Activated naive CD4-positive, alpha-beta T cell treated with anti-CD3 and anti-CD28 coated beads for 36 hours (primary cell): ENCODE measurements around the gene PTH2R. TPM values are rescaled to one million over a fixed set of nuclear protein-coding genes. Genes with fewer than 3 reads are reported as not detected.
"Not testable (repeated sequence)": the region's sequence is repeated elsewhere in the genome, so short reads cannot be mapped to it uniquely, and the experiment has no call there.

Experiments
- CTCF ChIA-PET: fragments of 350-600 bp; sonication (Branson Sonifier 250); formaldehyde crosslinking; loops from one replicate; lab custom pipeline; 2021; ENCODE audit warnings: antibody characterized with exemption; lab: Charles Lee
- DNase-seq: peaks from one replicate; pipeline ENCODE4 v3.0.0-alpha.2; 2020
- H3K27ac Mint-ChIP-seq: one replicate; pipeline ENCODE4 v1.8.0; 2021; ENCODE audit warnings: mild to moderate bottlenecking, mixed read lengths
- H3K27me3 Mint-ChIP-seq: one replicate; pipeline ENCODE4 v1.8.0; 2021; ENCODE audit warnings: low read depth, mixed read lengths
- H3K36me3 Mint-ChIP-seq: one replicate; pipeline ENCODE4 v1.8.0; 2021; ENCODE audit warnings: low read depth, mixed read lengths
- H3K4me1 Mint-ChIP-seq: one replicate; pipeline ENCODE4 v1.8.0; 2021; ENCODE audit warnings: low read depth, mixed read lengths
- H3K4me3 Mint-ChIP-seq: one replicate; pipeline ENCODE4 v1.8.0; 2021; ENCODE audit warnings: mild to moderate bottlenecking, moderate library complexity, mixed read lengths
- H3K9me3 Mint-ChIP-seq: one replicate; pipeline ENCODE4 v1.8.0; 2021; ENCODE audit warnings: mixed read lengths
- intact Hi-C: fragments of 100-400 bp; cut with micrococcal nuclease; formaldehyde crosslinking; loops from one replicate; pipeline ENCODE4 v1.15.1; 2023
- total RNA-seq, 2 experiments: library from RNA; stranded (reverse); gene quantifications; one replicate each; pipeline ENCODE4 v1.2.3, GENCODE V29; 2021

The PTH2R gene
- total RNA-seq, 2 experiments from 2014 or later, result not detected

- DNase-seq, result no peak
- CTCF ChIA-PET, result no interaction called here
- Mint-ChIP-seq H3K4me3 (no peak overlapping the region), H3K36me3 (peaks cover under 1% of the 10 kb centered on the region), H3K27ac (no peak overlapping the region), H3K27me3 (peaks cover 9% of the 10 kb centered on the region), H3K9me3 (no peaks in the 10 kb centered on the region), H3K4me1 (no peaks in the 10 kb centered on the region)
- intact Hi-C loops, result loop anchor here (10.0 kb wide), 1 partner anchor 1594 kb away; no protein-coding TSS in a partner anchor
Measured at GRCh38 chr2:208370881-208371633, 35.5 kb upstream of the PTH2R start.

GRCh38 chr2:208371634-208371935 lies 35.0 kb upstream of the PTH2R start:
- no peak for DNase-seq
- Mint-ChIP-seq H3K36me3 (no peaks in the 10 kb centered on the region), H3K27me3 (peaks cover 9% of the 10 kb centered on the region), H3K4me3 (no peak overlapping the region), H3K9me3 (no peaks in the 10 kb centered on the region), H3K4me1 (no peaks in the 10 kb centered on the region), H3K27ac (no peak overlapping the region)
- CTCF ChIA-PET, result no interaction called here
- intact Hi-C loops, result loop anchor here (10.0 kb wide), 1 partner anchor 1593 kb away; no protein-coding TSS in a partner anchor

DNA sequence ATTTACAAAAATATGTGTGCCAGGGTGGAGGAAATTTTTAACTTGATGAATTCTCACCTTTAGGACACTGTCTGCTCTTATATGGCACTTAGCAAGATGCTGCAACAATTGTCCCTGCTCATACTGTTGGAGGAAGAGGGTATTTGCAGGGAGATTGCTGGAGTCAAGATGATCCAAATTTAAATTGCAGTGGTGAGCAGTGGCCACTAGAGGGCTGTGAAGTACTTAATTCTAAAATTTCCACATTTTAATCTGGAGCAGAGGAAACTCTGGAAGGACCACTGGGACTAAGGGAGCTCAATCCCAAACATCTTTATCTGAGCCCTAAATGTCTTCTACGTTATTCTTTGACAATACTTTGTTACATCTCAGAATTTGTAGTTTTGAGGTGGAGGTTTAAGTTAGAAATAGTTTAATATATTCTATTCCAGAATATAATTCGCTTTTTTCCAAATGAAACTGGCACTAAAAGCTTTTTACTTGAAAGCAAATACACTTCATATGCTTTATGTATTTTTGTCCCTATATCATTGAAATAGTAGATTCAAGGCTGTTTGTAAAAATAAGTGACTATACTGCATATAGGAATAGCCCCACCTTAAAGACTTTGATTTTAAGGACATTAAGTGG lies 33.0 kb upstream of the PTH2R start:
- no peaks in the 10 kb centered on the region for H3K9me3 Mint-ChIP-seq
- peak; percentile 45 for DNase-seq
- CTCF ChIA-PET, result interaction anchor here (0.8 to 1.5 kb wide), 8 partner anchors 12 to 1588 kb away, joined by 3 to 4 read pairs (median 3); no protein-coding TSS in a partner anchor

GRCh38 chr2:208375491-208376068 lies 31.0 kb upstream of the PTH2R start:
- intact Hi-C loops, result loop anchor here (10.0 kb wide), 1 partner anchor 1589 kb away; no protein-coding TSS in a partner anchor
- CTCF ChIA-PET, result no interaction called here
- Mint-ChIP-seq H3K4me3 (no peak overlapping the region), H3K4me1 (no peaks in the 10 kb centered on the region), H3K36me3 (no peaks in the 10 kb centered on the region), H3K27me3 (peaks cover 5% of the 10 kb centered on the region), H3K9me3 (no peaks in the 10 kb centered on the region), H3K27ac (no peak overlapping the region)
- DNase-seq, result no peak

More for the DNA sequence above, 33.0 kb upstream of the PTH2R start:
- Mint-ChIP-seq H3K27ac (no peak overlapping the region), H3K27me3 (peaks cover 2% of the 10 kb centered on the region), H3K4me1 (no peaks in the 10 kb centered on the region), H3K36me3 (no peaks in the 10 kb centered on the region), H3K4me3 (no peak overlapping the region)
- intact Hi-C loops, result loop anchor here (1.0 to 10.0 kb wide), 3 partner anchors 198 to 1591 kb away; no protein-coding TSS in a partner anchor

GRCh38 chr2:208377344-208377860 lies 29.2 kb upstream of the PTH2R start:
- H3K9me3 Mint-ChIP-seq, H3K36me3 Mint-ChIP-seq, H3K27me3 Mint-ChIP-seq, H3K4me1 Mint-ChIP-seq, DNase-seq, H3K4me3 Mint-ChIP-seq, H3K27ac Mint-ChIP-seq, CTCF ChIA-PET: not testable (repeated sequence)
- intact Hi-C loops, result loop anchor here (10.0 kb wide), 1 partner anchor 1587 kb away; no protein-coding TSS in a partner anchor

DNA sequence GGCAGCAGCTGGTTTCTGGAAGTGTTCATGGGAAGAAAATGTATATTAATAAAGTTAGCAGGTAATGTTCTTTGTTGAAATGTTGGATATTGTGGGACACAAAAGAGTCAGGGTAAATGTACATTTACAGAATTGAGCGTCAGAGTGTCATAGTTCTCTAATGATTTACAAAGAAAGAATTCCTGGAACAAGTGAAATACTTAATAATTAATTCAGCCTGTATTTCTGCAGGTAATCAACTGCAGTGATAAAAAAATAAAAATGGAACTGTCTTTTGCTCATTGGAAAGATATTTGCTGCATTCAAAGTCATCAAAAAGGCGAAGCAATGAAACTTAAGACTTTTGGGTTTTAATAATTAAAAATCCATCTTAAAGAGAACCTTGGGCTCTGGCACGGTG lies 27.4 kb upstream of the PTH2R start:
- no peaks in the 10 kb centered on the region for H3K4me1 Mint-ChIP-seq
- CTCF ChIA-PET, result no interaction called here

DNA sequence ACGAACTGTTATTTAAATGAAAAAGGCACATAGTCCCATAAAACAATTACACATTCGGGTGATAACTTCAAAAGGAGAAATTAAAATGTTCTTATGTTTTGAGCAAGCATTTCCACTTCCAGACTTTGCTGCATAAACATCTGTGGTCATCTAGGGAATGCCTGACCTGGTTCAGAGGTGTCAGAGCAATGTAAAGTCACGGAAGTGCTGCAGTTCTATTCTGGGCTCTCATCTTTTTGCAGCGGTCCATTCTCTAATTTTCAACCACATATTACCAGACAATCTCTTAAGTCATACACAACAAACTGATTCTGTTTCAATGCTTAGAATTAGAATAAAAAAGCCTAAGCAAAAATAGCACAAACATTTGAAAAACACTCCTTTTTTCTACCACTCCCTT lies 22.0 kb upstream of the PTH2R start:
- DNase-seq, result no peak
- Mint-ChIP-seq H3K4me1 (no peaks in the 10 kb centered on the region), H3K4me3 (no peak overlapping the region), H3K27me3 (peaks cover 19% of the 10 kb centered on the region), H3K9me3 (no peaks in the 10 kb centered on the region), H3K36me3 (no peaks in the 10 kb centered on the region), H3K27ac (no peak overlapping the region)
- intact Hi-C loops, result no loop called here
- CTCF ChIA-PET, result no interaction called here

More for the DNA sequence above, 27.4 kb upstream of the PTH2R start:
- Mint-ChIP-seq H3K27ac (no peak overlapping the region), H3K4me3 (no peak overlapping the region), H3K27me3 (peaks cover 13% of the 10 kb centered on the region), H3K9me3 (no peaks in the 10 kb centered on the region), H3K36me3 (no peaks in the 10 kb centered on the region)
- intact Hi-C loops, result loop anchor here (10.0 kb wide), 1 partner anchor 1586 kb away; no protein-coding TSS in a partner anchor
- DNase-seq, result no peak

DNA sequence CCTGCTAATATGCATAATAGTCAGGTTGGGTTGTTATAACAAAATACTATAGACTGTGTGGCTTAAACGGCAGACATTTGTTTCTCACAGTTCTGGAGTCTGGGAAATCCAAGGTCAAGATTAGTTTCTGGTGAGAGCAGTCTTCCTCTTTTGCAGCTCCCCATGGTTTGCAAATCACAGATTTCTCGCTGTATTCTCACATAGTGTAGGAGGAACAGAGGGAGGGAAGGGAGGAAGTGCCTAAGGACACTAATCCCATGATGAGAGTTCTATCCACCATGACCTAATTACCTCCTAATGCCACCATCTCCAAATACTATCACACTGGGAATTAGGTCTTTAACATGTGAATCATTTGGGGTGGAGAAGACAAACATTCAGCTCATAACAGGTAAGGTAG lies 20.1 kb upstream of the PTH2R start:
- H3K4me1 Mint-ChIP-seq, result no peaks in the 10 kb centered on the region
- DNase-seq, result no peak
- H3K4me3 Mint-ChIP-seq, result no peak overlapping the region
- H3K27me3 Mint-ChIP-seq, result peaks cover 22% of the 10 kb centered on the region
- H3K27ac Mint-ChIP-seq, result no peak overlapping the region
- H3K36me3 Mint-ChIP-seq, result no peaks in the 10 kb centered on the region
- no peaks in the 10 kb centered on the region for H3K9me3 Mint-ChIP-seq
- intact Hi-C loops, result no loop called here
- CTCF ChIA-PET, result no interaction called here

DNA sequence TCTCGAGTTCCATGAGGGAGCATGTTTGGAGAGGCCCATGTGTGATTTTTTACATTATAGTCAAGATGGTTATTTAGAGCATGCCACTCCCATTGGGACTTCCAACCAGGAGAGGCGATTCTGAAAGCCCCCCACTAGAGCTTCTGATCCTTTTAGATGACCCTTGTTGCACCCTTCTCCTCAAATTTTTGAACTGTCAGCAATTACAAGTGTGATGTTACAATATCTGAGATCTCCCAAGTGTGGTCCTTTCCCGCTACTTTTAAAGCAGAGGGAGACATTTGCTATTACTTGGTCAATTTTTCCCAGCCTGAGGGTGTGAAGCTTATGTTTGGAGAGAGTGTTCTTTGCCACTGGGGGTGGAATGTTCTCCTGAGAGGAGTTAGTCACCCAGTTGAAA lies 16.7 kb upstream of the PTH2R start:
- peaks cover 15% of the 10 kb centered on the region for H3K27me3 Mint-ChIP-seq
- no peak overlapping the region for H3K4me3 Mint-ChIP-seq
- no peak overlapping the region for H3K27ac Mint-ChIP-seq
- no peak for DNase-seq
- CTCF ChIA-PET, result interaction anchor here (0.9 kb wide), 1 partner anchor 17 kb away, joined by 3 read pairs; no protein-coding TSS in a partner anchor
- H3K36me3 Mint-ChIP-seq, result no peaks in the 10 kb centered on the region
- intact Hi-C loops, result no loop called here
- peaks cover 15% of the 10 kb centered on the region for H3K9me3 Mint-ChIP-seq
- no peaks in the 10 kb centered on the region for H3K4me1 Mint-ChIP-seq

DNA sequence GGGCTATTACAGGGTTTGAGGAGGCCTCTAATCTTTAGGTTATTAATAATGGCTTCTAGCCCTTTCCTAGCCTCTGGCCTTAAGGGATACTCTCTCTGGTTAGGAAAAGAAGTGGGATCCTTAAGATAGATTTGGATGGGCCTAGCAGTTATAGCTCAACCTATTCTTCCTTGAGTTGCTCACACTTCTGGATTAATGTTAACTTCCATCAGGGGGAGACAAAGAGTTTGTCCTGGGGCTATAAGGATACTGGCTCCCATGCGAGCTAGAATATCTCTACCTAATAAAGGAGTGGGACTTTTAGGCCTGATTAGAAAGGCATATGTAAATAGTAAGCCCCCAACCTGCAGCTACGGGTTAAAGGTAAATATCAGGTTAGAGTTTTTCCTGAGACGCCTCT lies 14.3 kb upstream of the PTH2R start:
- Mint-ChIP-seq H3K27ac (no peak overlapping the region), H3K4me3 (no peak overlapping the region), H3K36me3 (no peaks in the 10 kb centered on the region), H3K4me1 (no peaks in the 10 kb centered on the region), H3K9me3 (peaks cover 22% of the 10 kb centered on the region), H3K27me3 (peaks cover 8% of the 10 kb centered on the region)
- CTCF ChIA-PET, result no interaction called here
- no peak for DNase-seq
- intact Hi-C loops, result no loop called here

- intact Hi-C loops, result loop anchor here (5.0 kb wide), 1 partner anchor 1801 kb away; no protein-coding TSS in a partner anchor
- H3K36me3 Mint-ChIP-seq, DNase-seq, H3K4me3 Mint-ChIP-seq, CTCF ChIA-PET, H3K4me1 Mint-ChIP-seq, H3K27me3 Mint-ChIP-seq, H3K27ac Mint-ChIP-seq: not testable (repeated sequence)
- peaks cover 22% of the 10 kb centered on the region for H3K9me3 Mint-ChIP-seq
Measured at GRCh38 chr2:208396796-208397195, 9.8 kb upstream of the PTH2R start.

DNA sequence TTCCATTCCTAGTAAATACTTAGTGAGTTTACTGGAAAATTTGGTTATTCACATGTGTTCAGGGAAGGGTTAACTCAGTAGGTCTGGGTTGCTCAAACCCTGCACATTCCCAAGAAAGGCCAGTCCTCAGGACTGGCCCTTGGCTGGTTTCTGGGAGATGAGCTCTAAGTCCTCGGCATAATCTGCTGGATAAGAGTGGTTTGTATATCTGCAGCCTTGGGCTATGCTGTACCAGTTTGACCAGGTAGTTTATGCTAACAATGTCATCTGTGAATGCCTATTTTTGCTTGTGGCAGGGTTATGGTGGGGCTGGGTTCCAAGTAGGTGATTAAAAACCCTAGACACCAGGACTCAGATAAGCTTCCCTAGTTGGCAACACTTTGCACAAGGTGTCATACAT lies 7.4 kb upstream of the PTH2R start:
- no peak for DNase-seq
- intact Hi-C loops, result loop anchor here (5.0 kb wide), 1 partner anchor 1798 kb away; no protein-coding TSS in a partner anchor
- CTCF ChIA-PET, result interaction anchor here (1.1 kb wide), 1 partner anchor 26 kb away, joined by 4 read pairs; no protein-coding TSS in a partner anchor
- Mint-ChIP-seq H3K4me3 (no peak overlapping the region), H3K9me3 (peaks cover 11% of the 10 kb centered on the region), H3K36me3 (no peaks in the 10 kb centered on the region), H3K27ac (no peak overlapping the region), H3K4me1 (no peaks in the 10 kb centered on the region), H3K27me3 (peaks cover 17% of the 10 kb centered on the region)
